Omental fat pad (tissue), 4 donors: Measurements from ENCODE around the gene HIBCH. TPM values are rescaled to one million over a fixed set of nuclear protein-coding genes. Genes with fewer than 3 reads are reported as not detected.

ENCODE experiments used
- ATAC-seq: fragments of 150-250 bp; one replicate; pipeline ENCODE4 v1.9.1; 2016; ENCODE audit warnings: mild to moderate bottlenecking, moderate library complexity; ENCODE audit not compliant: low FRiP score
- DNase-seq: peaks from one replicate; pipeline ENCODE4 v3.0.0-alpha.2; 2019; ENCODE audit warnings: low spot score
- total RNA-seq, 4 donors: library from RNA; depleted of rRNA; stranded (reverse); fragments of >200 nt; gene quantifications; one replicate each; pipeline ENCODE4 v1.1.0, GENCODE V29; 2016
- TF ChIP-seq, protein P1 (sequence below), 3 donors: fragments of 450-650 bp; IDR thresholded peaks; one replicate each; pipeline ENCODE4 v1.5.1; 2016 to 2017; ENCODE audit warnings: antibody characterized with exemption in 3 of 3, mild to moderate bottlenecking in 3 of 3, moderate library complexity in 2 of 3

The HIBCH gene
- total RNA-seq, 4 donors from 2014 or later = 11.6 to 22.1 (median 20.1) TPM

DNA sequence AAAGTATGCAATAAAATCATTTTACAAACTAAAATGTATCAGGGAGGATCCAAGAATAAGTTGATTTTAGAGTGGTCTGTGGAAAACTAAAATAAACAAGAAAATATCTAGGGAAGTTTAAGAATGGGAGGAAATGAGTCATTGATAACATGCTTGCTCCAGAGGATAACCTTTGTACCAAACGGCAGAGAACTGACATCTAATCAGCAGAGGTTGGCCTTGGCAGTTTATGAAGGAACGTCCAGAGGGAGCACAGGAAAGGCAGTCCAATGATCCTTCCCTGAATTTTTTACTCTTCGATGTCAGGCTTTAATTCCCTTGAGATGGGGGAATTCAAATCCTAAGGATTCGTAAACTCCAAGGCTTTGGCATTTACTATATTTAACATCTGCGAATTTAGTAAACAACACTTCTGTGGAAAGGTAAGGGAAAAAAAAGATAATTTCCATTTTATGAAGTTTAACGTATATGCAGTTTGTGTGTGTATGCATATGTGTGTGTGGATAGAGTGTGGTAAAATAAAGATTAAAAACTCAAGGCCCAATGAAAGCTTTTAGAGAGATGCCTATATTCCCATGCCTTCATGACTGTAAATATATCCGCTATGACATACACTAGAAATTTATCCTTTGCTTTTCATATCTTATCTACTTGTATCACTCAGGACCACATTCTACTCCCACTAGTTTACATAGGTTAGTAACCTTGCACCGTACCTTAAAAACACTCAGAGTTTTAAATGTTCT, 15.0 kb upstream of the HIBCH start:
- no peak for ATAC-seq
- TF ChIP-seq, protein P1, sequence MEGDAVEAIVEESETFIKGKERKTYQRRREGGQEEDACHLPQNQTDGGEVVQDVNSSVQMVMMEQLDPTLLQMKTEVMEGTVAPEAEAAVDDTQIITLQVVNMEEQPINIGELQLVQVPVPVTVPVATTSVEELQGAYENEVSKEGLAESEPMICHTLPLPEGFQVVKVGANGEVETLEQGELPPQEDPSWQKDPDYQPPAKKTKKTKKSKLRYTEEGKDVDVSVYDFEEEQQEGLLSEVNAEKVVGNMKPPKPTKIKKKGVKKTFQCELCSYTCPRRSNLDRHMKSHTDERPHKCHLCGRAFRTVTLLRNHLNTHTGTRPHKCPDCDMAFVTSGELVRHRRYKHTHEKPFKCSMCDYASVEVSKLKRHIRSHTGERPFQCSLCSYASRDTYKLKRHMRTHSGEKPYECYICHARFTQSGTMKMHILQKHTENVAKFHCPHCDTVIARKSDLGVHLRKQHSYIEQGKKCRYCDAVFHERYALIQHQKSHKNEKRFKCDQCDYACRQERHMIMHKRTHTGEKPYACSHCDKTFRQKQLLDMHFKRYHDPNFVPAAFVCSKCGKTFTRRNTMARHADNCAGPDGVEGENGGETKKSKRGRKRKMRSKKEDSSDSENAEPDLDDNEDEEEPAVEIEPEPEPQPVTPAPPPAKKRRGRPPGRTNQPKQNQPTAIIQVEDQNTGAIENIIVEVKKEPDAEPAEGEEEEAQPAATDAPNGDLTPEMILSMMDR (IDR thresholded peaks at IDR 0.05) = no peak
- DNase-seq = no peak

GRCh38 chr2:190333928-190334327, 14.3 kb upstream of the HIBCH start:
- ATAC-seq (no peak), DNase-seq (no peak)
- TF ChIP-seq, protein P1 (IDR thresholded peaks at IDR 0.05) = no peak

DNA sequence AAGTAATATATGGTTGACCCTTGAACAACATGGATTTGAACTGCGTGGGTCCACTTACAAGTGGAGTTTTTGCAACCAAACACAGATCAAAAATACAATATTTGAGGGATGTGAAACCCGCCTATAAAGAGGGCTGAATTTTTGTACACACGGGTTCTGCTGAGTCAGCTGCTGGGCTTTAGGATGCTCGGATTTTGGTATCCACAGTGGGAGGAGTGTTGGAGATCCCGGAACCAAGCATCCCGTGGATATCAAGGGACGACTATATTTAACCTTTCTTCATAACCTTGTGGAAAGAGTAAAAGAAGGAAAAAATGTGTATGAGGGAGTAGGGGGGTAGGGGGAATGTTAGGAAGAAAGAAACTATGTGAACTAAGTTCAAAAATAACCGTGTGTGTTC, 13.8 kb upstream of the HIBCH start:
- TF ChIP-seq, protein P1 (IDR thresholded peaks at IDR 0.05) = no peak
- ATAC-seq = no peak
- DNase-seq = no peak

DNA sequence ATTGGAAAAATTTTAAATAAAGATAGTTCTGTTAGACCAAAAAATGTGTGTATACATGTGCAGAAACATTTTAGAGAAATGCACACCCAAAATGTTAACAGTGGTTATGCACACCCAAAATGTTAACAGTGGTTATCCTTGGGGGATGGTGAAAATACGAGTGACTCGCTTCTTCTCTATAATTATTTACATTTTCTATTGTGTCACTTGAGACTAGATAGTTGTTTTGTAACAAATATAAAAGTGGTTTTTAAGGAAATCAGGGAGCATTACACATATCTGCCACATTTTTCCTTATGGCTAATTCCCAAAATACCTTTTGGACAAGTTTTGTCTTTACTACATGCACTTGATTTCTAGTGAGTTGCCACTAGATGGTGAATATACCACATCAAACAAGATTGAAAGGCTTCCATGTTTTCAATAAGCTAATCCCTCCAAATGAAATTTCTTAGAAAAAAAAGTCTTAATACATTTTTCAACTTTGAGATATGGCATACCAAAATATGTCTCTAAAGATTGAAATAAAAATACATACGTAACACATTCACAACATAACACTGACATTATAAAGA, 9.0 kb upstream of the HIBCH start:
- DNase-seq (no peak), ATAC-seq (no peak)
- TF ChIP-seq, protein P1 (IDR thresholded peaks at IDR 0.05) = no peak

GRCh38 chr2:190327867-190328572, 8.4 kb upstream of the HIBCH start:
- DNase-seq (no peak), ATAC-seq (no peak)
- TF ChIP-seq, protein P1 (IDR thresholded peaks at IDR 0.05) = no peak

DNA sequence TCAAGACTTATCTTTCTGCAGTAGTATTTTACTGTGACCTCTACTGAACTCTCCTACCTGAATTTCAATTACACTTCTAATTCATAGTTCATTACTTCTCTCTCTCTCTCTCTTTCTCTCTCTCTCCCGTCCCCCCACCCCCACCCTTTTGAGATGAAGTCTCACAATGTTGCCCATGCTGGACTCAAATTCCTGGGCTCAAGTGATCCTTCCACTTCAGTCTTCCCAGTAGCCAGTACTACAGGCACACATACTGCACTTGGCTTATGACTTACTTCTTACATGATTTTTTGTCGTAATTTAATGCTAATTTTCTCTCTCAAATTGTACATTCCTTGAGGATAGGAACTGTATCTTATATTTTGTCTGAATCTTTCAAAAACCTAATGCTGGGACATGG, 6.0 kb upstream of the HIBCH start:
- ATAC-seq = no peak
- TF ChIP-seq, protein P1 (IDR thresholded peaks at IDR 0.05) = no peak
- DNase-seq = no peak
